ENCODE results near the gene FAM187B.

FAM187B gene

GRCh38 chr19:35247526-35248309 is 19.2 kb upstream of the FAM187B start:
- peaks cover 9% of the 10 kb centered on the region; the same call in 1 of the 2 replicates for H3F3A ChIP-seq (ENCODE audit: insufficient read depth, low read length)
- H3K9me2 ChIP-seq (ENCODE audit: low read depth, low read length) = no peaks in the 10 kb centered on the region
- no peak overlapping the region; the same call in 1 of the 2 replicates for H2AFZ ChIP-seq (ENCODE audit: low read length)
- TF ChIP-seq EZH2 (IDR thresholded peaks at IDR 0.05; ENCODE audit: borderline replicate concordance, low read length) (no peak), CTCF (IDR thresholded peaks at IDR 0.05; ENCODE audit: low read length) (peak; percentile 51)
- H3K36me3 ChIP-seq (ENCODE audit: insufficient read depth, low read length) = peaks cover 16% of the 10 kb centered on the region
- peaks cover 10% of the 10 kb centered on the region; the same call in 1 of the 2 replicates for H3K79me2 ChIP-seq (ENCODE audit: insufficient read depth, low read length)
- H3K4me3 ChIP-seq (ENCODE audit: low read depth, low read length, poor library complexity, severe bottlenecking) = peak overlapping the region; percentile 90
- no peaks in the 10 kb centered on the region for H3K27me3 ChIP-seq (ENCODE audit: insufficient read depth, low read length)
- peak overlapping the region; percentile 90 for H3K9ac ChIP-seq (ENCODE audit: low read length)
- peaks cover 3% of the 10 kb centered on the region for H3K9me3 ChIP-seq (ENCODE audit: low read length)
- H3K27ac ChIP-seq (ENCODE audit: low read depth, low read length, poor library complexity, severe bottlenecking) = peak overlapping the region; percentile 81
- H3K4me1 ChIP-seq (ENCODE audit: insufficient read depth, low read length, severe bottlenecking) = peaks cover 21% of the 10 kb centered on the region
- no peaks in the 10 kb centered on the region for H4K20me1 ChIP-seq (ENCODE audit: insufficient read depth, low read length)
- peak overlapping the region; percentile 71 for H3K4me2 ChIP-seq (ENCODE audit: low read length)

- Histone ChIP-seq H3K27me3 (ENCODE audit: insufficient read depth, low read length) (no peaks in the 10 kb centered on the region), H3K9me2 (ENCODE audit: low read depth, low read length) (no peaks in the 10 kb centered on the region), H3K4me2 (ENCODE audit: low read length) (no peak overlapping the region), H3K4me3 (ENCODE audit: low read depth, low read length, poor library complexity, severe bottlenecking) (no peak overlapping the region), H4K20me1 (ENCODE audit: insufficient read depth, low read length) (no peaks in the 10 kb centered on the region), H3K9ac (ENCODE audit: low read length) (no peak overlapping the region), H2AFZ (ENCODE audit: low read length) (no peak overlapping the region), H3K36me3 (ENCODE audit: insufficient read depth, low read length) (peaks cover 14% of the 10 kb centered on the region), H3F3A (ENCODE audit: insufficient read depth, low read length) (peaks cover 9% of the 10 kb centered on the region; the same call in 1 of the 2 replicates), H3K27ac (ENCODE audit: low read depth, low read length, poor library complexity, severe bottlenecking) (no peak overlapping the region), H3K9me3 (ENCODE audit: low read length) (peaks cover 7% of the 10 kb centered on the region), H3K4me1 (ENCODE audit: insufficient read depth, low read length, severe bottlenecking) (peaks cover 21% of the 10 kb centered on the region), H3K79me2 (ENCODE audit: insufficient read depth, low read length) (peaks cover 10% of the 10 kb centered on the region; the same call in 1 of the 2 replicates)
- no peak for TF ChIP-seq EZH2 (IDR thresholded peaks at IDR 0.05; ENCODE audit: borderline replicate concordance, low read length)
- no peak for TF ChIP-seq CTCF (IDR thresholded peaks at IDR 0.05; ENCODE audit: low read length)
These were observed 18.0 kb upstream of the FAM187B start for GRCh38 chr19:35246466-35247092.

- H2AFZ ChIP-seq (ENCODE audit: low read length) = no peak overlapping the region
- no peak overlapping the region for H3K27ac ChIP-seq (ENCODE audit: low read depth, low read length, poor library complexity, severe bottlenecking)
- no peak overlapping the region for H3K4me2 ChIP-seq (ENCODE audit: low read length)
- no peak overlapping the region for H3K9ac ChIP-seq (ENCODE audit: low read length)
- no peaks in the 10 kb centered on the region for H4K20me1 ChIP-seq (ENCODE audit: insufficient read depth, low read length)
- no peaks in the 10 kb centered on the region for H3K4me1 ChIP-seq (ENCODE audit: insufficient read depth, low read length, severe bottlenecking)
- no peak for TF ChIP-seq EZH2 (IDR thresholded peaks at IDR 0.05; ENCODE audit: borderline replicate concordance, low read length)
- no peak for TF ChIP-seq CTCF (IDR thresholded peaks at IDR 0.05; ENCODE audit: low read length)
- H3K27me3 ChIP-seq (ENCODE audit: insufficient read depth, low read length) = peaks cover 10% of the 10 kb centered on the region; the same call in 1 of the 2 replicates
- H3K79me2 ChIP-seq (ENCODE audit: insufficient read depth, low read length) = no peaks in the 10 kb centered on the region
- peaks cover 17% of the 10 kb centered on the region for H3K9me3 ChIP-seq (ENCODE audit: low read length)
- H3F3A ChIP-seq (ENCODE audit: insufficient read depth, low read length) = 0 out of 2 replicates have a peak, but pooled peaks cover 2% of the 10 kb centered on the region
- no peaks in the 10 kb centered on the region for H3K9me2 ChIP-seq (ENCODE audit: low read depth, low read length)
- no peaks in the 10 kb centered on the region; the same call in 1 of the 2 replicates for H3K36me3 ChIP-seq (ENCODE audit: insufficient read depth, low read length)
- no peak overlapping the region for H3K4me3 ChIP-seq (ENCODE audit: low read depth, low read length, poor library complexity, severe bottlenecking)
These were observed 12.9 kb upstream of the FAM187B start for GRCh38 chr19:35241417-35241816.
